Urinary bladder (tissue), 4 donors: Measurements from ENCODE around the gene RNF207. TPM values are rescaled to one million over a fixed set of nuclear protein-coding genes. Genes with fewer than 3 reads are reported as not detected.

Source experiments
- DNase-seq: peaks from one replicate; pipeline ENCODE4 v3.0.0-alpha.2; 2015; ENCODE audit errors: extremely low spot score
- H3K27ac ChIP-seq: one replicate; pipeline ENCODE4 v1.5.1; 2013; ENCODE audit warnings: low read depth, mild to moderate bottlenecking, moderate library complexity
- H3K36me3 ChIP-seq: one replicate; pipeline ENCODE4 v1.6.1; 2013; ENCODE audit warnings: mild to moderate bottlenecking, moderate library complexity; ENCODE audit not compliant: insufficient read depth
- H3K4me1 ChIP-seq: one replicate; pipeline ENCODE4 v1.6.1; 2013; ENCODE audit warnings: mild to moderate bottlenecking, moderate library complexity; ENCODE audit not compliant: insufficient read depth
- H3K4me3 ChIP-seq: one replicate; pipeline ENCODE4 v1.5.1; 2013; ENCODE audit warnings: low read depth, low read length
- WGBS: extraction: QIAGEN DNeasy Blood & Tissue Kit; methylation state at CpG from one replicate; pipeline ENCODE4 v1.1.7; 2013; 5-methylcytosine and 5-hydroxymethylcytosine counted together
- polyA plus RNA-seq: library from polyadenylated mRNA; stranded (reverse); fragments of 200-250 nt; gene quantifications from one replicate; pipeline ENCODE4 v1.2.3, GENCODE V29; 2013
- total RNA-seq: library from RNA; depleted of rRNA; stranded (reverse); fragments of >200 nt; gene quantifications from one replicate; pipeline ENCODE4 v1.2.3, GENCODE V29; 2014
- donor health status: healthy with polysubstance abuse.
- donor health status: healthy.

Gene RNF207
- total and polyA plus RNA-seq, 2 donors = 12.8 to 14.1 TPM

GRCh38 chr1:6260433-6260934, 54.6 kb downstream of the RNF207 start:
- DNase-seq = no peak
- Histone ChIP-seq H3K4me1 (no peaks in the 10 kb centered on the region), H3K36me3 (no peaks in the 10 kb centered on the region), H3K4me3 (peak overlapping the region; percentile 57), H3K27ac (no peak overlapping the region)
- WGBS = 1% methylated on average over 61 of the region's 61 CpGs

- H3K27ac ChIP-seq = peak within 1 kb of the TSS; percentile 29
- peak within 1 kb of the TSS; percentile 57 for H3K4me3 ChIP-seq
- H3K4me1 ChIP-seq = no peaks in the 10 kb centered on the region
- WGBS = 1% methylated on average over 78 of the region's 78 CpGs
- no peaks in the 10 kb centered on the region for H3K36me3 ChIP-seq
- DNase-seq = no peak
Measured at GRCh38 chr1:6260961-6261614, 55.2 kb downstream of the RNF207 start, which contains the start of gene GPR153. Gene GPR153 (minus strand): TSS chr1:6261098. CDS start chr1:6254905, 6,193 bp downstream.

GRCh38 chr1:6261615-6261995, 55.7 kb downstream of the RNF207 start:
- no peak overlapping the region for H3K27ac ChIP-seq
- 33% methylated on average over 15 of the region's 15 CpGs for whole genome bisulfite sequencing
- no peak overlapping the region for H3K4me3 ChIP-seq
- no peak for DNase-seq
- no peaks in the 10 kb centered on the region for H3K4me1 ChIP-seq
- H3K36me3 ChIP-seq = no peaks in the 10 kb centered on the region

- DNase-seq = no peak
- 68% methylated on average over 25 of the region's 25 CpGs for WGBS
- Histone ChIP-seq H3K4me3 (no peak overlapping the region), H3K27ac (peak overlapping the region; percentile 28), H3K4me1 (no peaks in the 10 kb centered on the region), H3K36me3 (no peaks in the 10 kb centered on the region)
Measured at GRCh38 chr1:6262555-6263420, 56.9 kb downstream of the RNF207 start.

- no peaks in the 10 kb centered on the region for H3K4me1 ChIP-seq
- no peak overlapping the region for H3K27ac ChIP-seq
- no peaks in the 10 kb centered on the region for H3K36me3 ChIP-seq
- DNase-seq = no peak
- H3K4me3 ChIP-seq = no peak overlapping the region
- WGBS = 67% methylated on average over 7 of the region's 7 CpGs
Measured at GRCh38 chr1:6263716-6264115, 57.8 kb downstream of the RNF207 start.

- Histone ChIP-seq H3K27ac (no peak overlapping the region), H3K4me1 (no peaks in the 10 kb centered on the region), H3K4me3 (no peak overlapping the region), H3K36me3 (no peaks in the 10 kb centered on the region)
- no peak for DNase-seq
- whole genome bisulfite sequencing = 89% methylated on average over 15 of the region's 15 CpGs
Measured at GRCh38 chr1:6265151-6265550, 59.2 kb downstream of the RNF207 start.

GRCh38 chr1:6266641-6267040, 60.7 kb downstream of the RNF207 start:
- no peaks in the 10 kb centered on the region for H3K4me1 ChIP-seq
- DNase-seq = no peak
- WGBS = 77% methylated on average over 11 of the region's 11 CpGs

GRCh38 chr1:6267686-6268322, 61.9 kb downstream of the RNF207 start:
- no peaks in the 10 kb centered on the region for H3K4me1 ChIP-seq
- no peak for DNase-seq
- H3K36me3 ChIP-seq = no peaks in the 10 kb centered on the region
- H3K4me3 ChIP-seq = no peak overlapping the region
- WGBS = 88% methylated on average over 12 of the region's 12 CpGs
- no peak overlapping the region for H3K27ac ChIP-seq

More at GRCh38 chr1:6266641-6267040, 60.7 kb downstream of the RNF207 start:
- no peaks in the 10 kb centered on the region for H3K36me3 ChIP-seq
- no peak overlapping the region for H3K4me3 ChIP-seq
- H3K27ac ChIP-seq = no peak overlapping the region

GRCh38 chr1:6268415-6268814, 62.5 kb downstream of the RNF207 start:
- H3K36me3 ChIP-seq = no peaks in the 10 kb centered on the region
- H3K27ac ChIP-seq = no peak overlapping the region
- H3K4me3 ChIP-seq = no peak overlapping the region
- no peaks in the 10 kb centered on the region for H3K4me1 ChIP-seq
- 89% methylated on average over 21 of the region's 21 CpGs for WGBS
- no peak for DNase-seq

- no peak overlapping the region for H3K27ac ChIP-seq
- H3K4me1 ChIP-seq = no peaks in the 10 kb centered on the region
- 95% methylated on average over 14 of the region's 14 CpGs for WGBS
- DNase-seq = no peak
- H3K36me3 ChIP-seq = no peaks in the 10 kb centered on the region
- no peak overlapping the region for H3K4me3 ChIP-seq
Measured at GRCh38 chr1:6269296-6269695, 63.4 kb downstream of the RNF207 start.

- Histone ChIP-seq H3K4me1 (no peaks in the 10 kb centered on the region), H3K27ac (no peak overlapping the region), H3K4me3 (no peak overlapping the region), H3K36me3 (no peaks in the 10 kb centered on the region)
- 73% methylated on average over 22 of the region's 22 CpGs for WGBS
- no peak for DNase-seq
Measured at GRCh38 chr1:6269720-6270400, 63.9 kb downstream of the RNF207 start.

GRCh38 chr1:6270401-6270800, 64.5 kb downstream of the RNF207 start:
- 72% methylated on average over 8 of the region's 8 CpGs for WGBS
- DNase-seq = no peak
- H3K4me3 ChIP-seq = no peak overlapping the region
- no peaks in the 10 kb centered on the region for H3K4me1 ChIP-seq
- H3K36me3 ChIP-seq = no peaks in the 10 kb centered on the region
- H3K27ac ChIP-seq = no peak overlapping the region
